UCSD-AML1 (cell line): ENCODE results near the gene HBA1.
A peak's percentile ranks its signal among the peaks of the same experiment; 100 is the strongest.
"Not testable (repeated sequence)": the region's sequence is repeated elsewhere in the genome, so short reads cannot be mapped to it uniquely, and the experiment has no call there.

Experiments
- DNase-seq: peaks from one replicate; lab custom pipeline; 2025; ENCODE audit not compliant: unreplicated experiment; lab: John Stamatoyannopoulos, UW

The HBA1 gene

GRCh38 chr16:176477-177382, at the start of gene HBA1:
Gene HBA1 (plus strand): TSS chr16:176680. CDS start chr16:176717, 37 bp downstream.
- not testable (repeated sequence) for DNase-seq

GRCh38 chr16:129075-129474, 47.4 kb upstream of the HBA1 start:
- no peak for DNase-seq

- no peak for DNase-seq
Measured at GRCh38 chr16:130533-131173, 45.8 kb upstream of the HBA1 start.

GRCh38 chr16:132120-132519, 44.4 kb upstream of the HBA1 start:
- no peak for DNase-seq

GRCh38 chr16:133716-134115, 42.8 kb upstream of the HBA1 start:
- no peak for DNase-seq

GRCh38 chr16:138049-138417, 38.4 kb upstream of the HBA1 start:
- peak; percentile 30 for DNase-seq

- DNase-seq: no peak
Measured at GRCh38 chr16:140175-140857, 36.2 kb upstream of the HBA1 start.

- DNase-seq: no peak
Measured at GRCh38 chr16:142405-142967, 34.0 kb upstream of the HBA1 start.

GRCh38 chr16:143047-143446, 33.4 kb upstream of the HBA1 start:
- no peak for DNase-seq

- no peak for DNase-seq
Measured at GRCh38 chr16:143456-143855, 33.0 kb upstream of the HBA1 start.

GRCh38 chr16:144797-145252, 31.7 kb upstream of the HBA1 start:
- DNase-seq: no peak

- no peak for DNase-seq
Measured at GRCh38 chr16:146646-147045, 29.8 kb upstream of the HBA1 start.

- no peak for DNase-seq
Measured at GRCh38 chr16:149024-149660, 27.3 kb upstream of the HBA1 start.

GRCh38 chr16:152141-153128, 24.0 kb upstream of the HBA1 start, which contains the start of gene HBZ:
Gene HBZ (plus strand): TSS chr16:152644. CDS start chr16:152910, 266 bp downstream.
- DNase-seq: no peak

- DNase-seq: not testable (repeated sequence)
Measured at GRCh38 chr16:153129-153521, 23.4 kb upstream of the HBA1 start.

GRCh38 chr16:153550-154216, 22.8 kb upstream of the HBA1 start:
- not testable (repeated sequence) for DNase-seq

GRCh38 chr16:154217-155030, 22.1 kb upstream of the HBA1 start:
- DNase-seq: no peak

- no peak for DNase-seq
Measured at GRCh38 chr16:155031-155398, 21.5 kb upstream of the HBA1 start.
